ENCODE data around the gene ZSWIM7.
A peak's percentile ranks its signal among the peaks of the same experiment; 100 is the strongest.

Gene ZSWIM7

GRCh38 chr17:15999141-15999973 is at the start of gene ZSWIM7, which contains the start of gene TTC19:
Gene ZSWIM7, minus strand, starts transcription at chr17:15999704. Its CDS starts 110 bp downstream, at chr17:15999594.
Gene TTC19, plus strand, starts transcription at chr17:15999824. Its CDS starts 25 bp downstream, at chr17:15999849.
- FAIRE-seq (peak; percentile 100), DNase-seq (ENCODE audit: insufficient read length, low spot score) (peak; percentile 99)

GRCh38 chr17:16048811-16049449 is 49.4 kb upstream of the ZSWIM7 start:
- DNase-seq (ENCODE audit: insufficient read length, low spot score) = no peak
- FAIRE-seq = peak; percentile 38

- FAIRE-seq (no peak), DNase-seq (ENCODE audit: insufficient read length, low spot score) (no peak)
Observed at GRCh38 chr17:16046966-16047365, 47.5 kb upstream of the ZSWIM7 start.

- FAIRE-seq (peak; percentile 57), DNase-seq (ENCODE audit: insufficient read length, low spot score) (no peak)
Observed at GRCh38 chr17:16044487-16044886, 45.0 kb upstream of the ZSWIM7 start.

GRCh38 chr17:16040710-16041251 is 41.3 kb upstream of the ZSWIM7 start:
- no peak for FAIRE-seq
- DNase-seq (ENCODE audit: insufficient read length, low spot score) = no peak

- no peak for DNase-seq (ENCODE audit: insufficient read length, low spot score)
- FAIRE-seq = no peak
Observed at GRCh38 chr17:16037636-16038035, 38.1 kb upstream of the ZSWIM7 start.

- DNase-seq (ENCODE audit: insufficient read length, low spot score) (no peak), FAIRE-seq (no peak)
Observed at GRCh38 chr17:16036261-16036660, 36.8 kb upstream of the ZSWIM7 start.

GRCh38 chr17:16033729-16034349 is 34.3 kb upstream of the ZSWIM7 start:
- DNase-seq (ENCODE audit: insufficient read length, low spot score) (no peak), FAIRE-seq (no peak)

GRCh38 chr17:16027708-16028584 is 28.4 kb upstream of the ZSWIM7 start:
- DNase-seq (ENCODE audit: insufficient read length, low spot score) (peak; percentile 90), FAIRE-seq (peak; percentile 82)

GRCh38 chr17:16026895-16027294 is 27.4 kb upstream of the ZSWIM7 start:
- DNase-seq (ENCODE audit: insufficient read length, low spot score) (no peak), FAIRE-seq (no peak)

GRCh38 chr17:16025202-16025601 is 25.7 kb upstream of the ZSWIM7 start:
- DNase-seq (ENCODE audit: insufficient read length, low spot score) (no peak), FAIRE-seq (peak; percentile 52)

GRCh38 chr17:16023881-16024280 is 24.4 kb upstream of the ZSWIM7 start:
- FAIRE-seq (no peak), DNase-seq (ENCODE audit: insufficient read length, low spot score) (no peak)

GRCh38 chr17:16019347-16019746 is 19.8 kb upstream of the ZSWIM7 start:
- FAIRE-seq (peak; percentile 36), DNase-seq (ENCODE audit: insufficient read length, low spot score) (no peak)

- peak; percentile 72 for DNase-seq (ENCODE audit: insufficient read length, low spot score)
- peak; percentile 87 for FAIRE-seq
Observed at GRCh38 chr17:16013943-16014407, 14.5 kb upstream of the ZSWIM7 start.

GRCh38 chr17:16007439-16007838 is 7.9 kb upstream of the ZSWIM7 start:
- FAIRE-seq (peak; percentile 80), DNase-seq (ENCODE audit: insufficient read length, low spot score) (no peak)

- no peak for DNase-seq (ENCODE audit: insufficient read length, low spot score)
- FAIRE-seq = no peak
Observed at GRCh38 chr17:16005636-16006035, 6.1 kb upstream of the ZSWIM7 start.

- FAIRE-seq = no peak
Observed at GRCh38 chr17:16003841-16004240, 4.3 kb upstream of the ZSWIM7 start.

GRCh38 chr17:16002708-16003260 is 3.3 kb upstream of the ZSWIM7 start:
- no peak for FAIRE-seq
- DNase-seq (ENCODE audit: insufficient read length, low spot score) = no peak

More at GRCh38 chr17:16003841-16004240, 4.3 kb upstream of the ZSWIM7 start:
- no peak for DNase-seq (ENCODE audit: insufficient read length, low spot score)

GRCh38 chr17:16001226-16001897 is 1.9 kb upstream of the ZSWIM7 start:
- FAIRE-seq (no peak), DNase-seq (ENCODE audit: insufficient read length, low spot score) (no peak)
